NCI-H510A treated with DMSO at 0.1 percent for 48 hours (cell line): ENCODE data around the gene PTCH1.
A peak's percentile ranks its signal among the peaks of the same experiment; 100 is the strongest.

Source experiments
- DNase-seq: peaks from one replicate; lab custom pipeline; 2025; lab: John Stamatoyannopoulos, UW

Gene PTCH1

GRCh38 chr9:95516734-95517558 lies at the start of gene PTCH1:
Gene PTCH1, minus strand, starts transcription at chr9:95516971.
- peak; percentile 43 for DNase-seq

- no peak for DNase-seq
Observed at GRCh38 chr9:95565982-95566381, 49.2 kb upstream of the PTCH1 start.

- DNase-seq = peak; percentile 68
Observed at GRCh38 chr9:95561913-95562312, 45.1 kb upstream of the PTCH1 start.

- DNase-seq = no peak
Observed at GRCh38 chr9:95557142-95557541, 40.4 kb upstream of the PTCH1 start.

- no peak for DNase-seq
Observed at GRCh38 chr9:95556521-95556920, 39.8 kb upstream of the PTCH1 start.

GRCh38 chr9:95552814-95553546 lies 36.2 kb upstream of the PTCH1 start:
- no peak for DNase-seq

GRCh38 chr9:95552255-95552654 lies 35.5 kb upstream of the PTCH1 start:
- DNase-seq = no peak

- DNase-seq = no peak
Observed at GRCh38 chr9:95551406-95551805, 34.6 kb upstream of the PTCH1 start.

- DNase-seq = no peak
Observed at GRCh38 chr9:95545831-95546567, 29.2 kb upstream of the PTCH1 start.

GRCh38 chr9:95533996-95534680 lies 17.4 kb upstream of the PTCH1 start:
- DNase-seq = no peak

- DNase-seq = no peak
Observed at GRCh38 chr9:95529910-95530309, 13.1 kb upstream of the PTCH1 start.

GRCh38 chr9:95528908-95529502 lies 12.2 kb upstream of the PTCH1 start:
- no peak for DNase-seq

- no peak for DNase-seq
Observed at GRCh38 chr9:95522871-95523370, 6.2 kb upstream of the PTCH1 start.

- DNase-seq = no peak
Observed at GRCh38 chr9:95521699-95522098, 4.9 kb upstream of the PTCH1 start.

- no peak for DNase-seq
Observed at GRCh38 chr9:95517559-95518425, 1.0 kb upstream of the PTCH1 start.

GRCh38 chr9:95516221-95516733 lies 494 bp downstream of the PTCH1 start:
- peak; percentile 43 for DNase-seq

- DNase-seq = peak; percentile 24
Observed at GRCh38 chr9:95515272-95516113, 1.3 kb downstream of the PTCH1 start.

GRCh38 chr9:95514342-95514741 lies 2.4 kb downstream of the PTCH1 start:
- DNase-seq = no peak

- DNase-seq = no peak
Observed at GRCh38 chr9:95513711-95514110, 3.1 kb downstream of the PTCH1 start.
